ENCODE measurements around the gene B3GNT9.

DNA sequence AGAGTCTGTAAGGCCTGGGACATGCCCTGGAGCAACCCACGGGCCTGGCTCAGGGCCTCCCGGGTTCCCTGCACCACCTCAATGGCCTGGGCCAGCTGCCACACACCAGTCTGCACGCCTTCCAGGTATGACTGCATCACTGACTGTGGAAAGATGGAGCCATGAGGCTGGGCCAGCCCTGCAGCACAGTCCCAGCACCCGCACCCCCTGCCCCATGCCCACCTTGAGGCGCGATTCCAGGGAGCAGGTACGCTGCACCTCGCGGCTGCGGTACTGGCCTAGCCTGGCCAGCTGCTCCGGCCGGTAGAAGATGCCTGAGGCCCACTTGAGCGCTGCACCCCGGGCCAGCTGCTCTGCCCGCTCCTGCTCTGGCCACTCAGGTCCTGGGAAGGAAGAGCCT, 38.0 kb upstream of the B3GNT9 start:
- TF ChIP-seq NRF1 (IDR thresholded peaks at IDR 0.05; ENCODE audit: low read depth, low read length) (no peak), GABPA (IDR thresholded peaks at IDR 0.05; ENCODE audit: low read depth) (no peak), EP300 (IDR thresholded peaks at IDR 0.05; ENCODE audit: borderline replicate concordance in 1 of 2, low read depth in 1 of 2, low read length in 1 of 2) (no peak), ELF1 (IDR thresholded peaks at IDR 0.05) (no peak)
- TF ChIP-seq, protein P1, sequence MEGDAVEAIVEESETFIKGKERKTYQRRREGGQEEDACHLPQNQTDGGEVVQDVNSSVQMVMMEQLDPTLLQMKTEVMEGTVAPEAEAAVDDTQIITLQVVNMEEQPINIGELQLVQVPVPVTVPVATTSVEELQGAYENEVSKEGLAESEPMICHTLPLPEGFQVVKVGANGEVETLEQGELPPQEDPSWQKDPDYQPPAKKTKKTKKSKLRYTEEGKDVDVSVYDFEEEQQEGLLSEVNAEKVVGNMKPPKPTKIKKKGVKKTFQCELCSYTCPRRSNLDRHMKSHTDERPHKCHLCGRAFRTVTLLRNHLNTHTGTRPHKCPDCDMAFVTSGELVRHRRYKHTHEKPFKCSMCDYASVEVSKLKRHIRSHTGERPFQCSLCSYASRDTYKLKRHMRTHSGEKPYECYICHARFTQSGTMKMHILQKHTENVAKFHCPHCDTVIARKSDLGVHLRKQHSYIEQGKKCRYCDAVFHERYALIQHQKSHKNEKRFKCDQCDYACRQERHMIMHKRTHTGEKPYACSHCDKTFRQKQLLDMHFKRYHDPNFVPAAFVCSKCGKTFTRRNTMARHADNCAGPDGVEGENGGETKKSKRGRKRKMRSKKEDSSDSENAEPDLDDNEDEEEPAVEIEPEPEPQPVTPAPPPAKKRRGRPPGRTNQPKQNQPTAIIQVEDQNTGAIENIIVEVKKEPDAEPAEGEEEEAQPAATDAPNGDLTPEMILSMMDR (IDR thresholded peaks at IDR 0.05), result no peak
- TF ChIP-seq, protein P2, sequence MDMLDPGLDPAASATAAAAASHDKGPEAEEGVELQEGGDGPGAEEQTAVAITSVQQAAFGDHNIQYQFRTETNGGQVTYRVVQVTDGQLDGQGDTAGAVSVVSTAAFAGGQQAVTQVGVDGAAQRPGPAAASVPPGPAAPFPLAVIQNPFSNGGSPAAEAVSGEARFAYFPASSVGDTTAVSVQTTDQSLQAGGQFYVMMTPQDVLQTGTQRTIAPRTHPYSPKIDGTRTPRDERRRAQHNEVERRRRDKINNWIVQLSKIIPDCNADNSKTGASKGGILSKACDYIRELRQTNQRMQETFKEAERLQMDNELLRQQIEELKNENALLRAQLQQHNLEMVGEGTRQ (IDR thresholded peaks at IDR 0.05; ENCODE audit: borderline replicate concordance, low read depth, low read length), result no peak
- TF ChIP-seq, protein P3, sequence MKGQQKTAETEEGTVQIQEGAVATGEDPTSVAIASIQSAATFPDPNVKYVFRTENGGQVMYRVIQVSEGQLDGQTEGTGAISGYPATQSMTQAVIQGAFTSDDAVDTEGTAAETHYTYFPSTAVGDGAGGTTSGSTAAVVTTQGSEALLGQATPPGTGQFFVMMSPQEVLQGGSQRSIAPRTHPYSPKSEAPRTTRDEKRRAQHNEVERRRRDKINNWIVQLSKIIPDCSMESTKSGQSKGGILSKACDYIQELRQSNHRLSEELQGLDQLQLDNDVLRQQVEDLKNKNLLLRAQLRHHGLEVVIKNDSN (IDR thresholded peaks at IDR 0.05; ENCODE audit: borderline replicate concordance, low read depth), result no peak

Measured in SK-N-SH (cell line).